Activated CD8-positive, alpha-beta T cell treated with anti-CD3 and anti-CD28 coated beads for 36 hours (primary cell): Measurements from ENCODE around the gene AKAP9. TPM values are rescaled to one million over a fixed set of nuclear protein-coding genes. Genes with fewer than 3 reads are reported as not detected.
"Not testable (repeated sequence)": the region's sequence is repeated elsewhere in the genome, so short reads cannot be mapped to it uniquely, and the experiment has no call there.

Source experiments
- ATAC-seq: fragments of 200-7000 bp; cut with Tn5 transposase; one replicate; pipeline ENCODE4 v1.10.0; 2021; ENCODE audit warnings: mild to moderate bottlenecking, moderate library complexity
- CTCF ChIA-PET: fragments of 350-600 bp; sonication (Branson Sonifier 250); formaldehyde crosslinking; loops from one replicate; lab custom pipeline; 2021; ENCODE audit warnings: antibody characterized with exemption; lab: Charles Lee
- POLR2A ChIA-PET: fragments of 350-600 bp; sonication (Branson Sonifier 250); formaldehyde crosslinking; loops from one replicate; lab custom pipeline; 2021; ENCODE audit warnings: antibody characterized with exemption; lab: Charles Lee
- DNase-seq: peaks from one replicate; pipeline ENCODE4 v3.0.0-alpha.2; 2020
- H3K27ac Mint-ChIP-seq: one replicate; pipeline ENCODE4 v1.8.0; 2021; ENCODE audit warnings: mild to moderate bottlenecking, mixed read lengths
- H3K27me3 Mint-ChIP-seq: one replicate; pipeline ENCODE4 v1.8.0; 2021; ENCODE audit warnings: mixed read lengths
- H3K36me3 Mint-ChIP-seq: one replicate; pipeline ENCODE4 v1.8.0; 2021; ENCODE audit warnings: low read depth, mixed read lengths
- H3K4me1 Mint-ChIP-seq: one replicate; pipeline ENCODE4 v1.8.0; 2021; ENCODE audit warnings: low read depth, mixed read lengths
- H3K4me3 Mint-ChIP-seq: one replicate; pipeline ENCODE4 v1.8.0; 2021; ENCODE audit warnings: mild to moderate bottlenecking, moderate library complexity, mixed read lengths
- H3K9me3 Mint-ChIP-seq: one replicate; pipeline ENCODE4 v1.8.0; 2021; ENCODE audit warnings: mixed read lengths
- intact Hi-C: fragments of 100-400 bp; cut with micrococcal nuclease; formaldehyde crosslinking; loops from one replicate; pipeline ENCODE4 v1.10.0; 2022
- total RNA-seq, 2 experiments: library from RNA; stranded (reverse); gene quantifications; one replicate each; pipeline ENCODE4 v1.2.3, GENCODE V29; 2021
- TF ChIP-seq, protein P1 (sequence below): fragments of 200-600 bp; IDR thresholded peaks from one replicate; pipeline ENCODE4 v1.8.0; 2022; ENCODE audit warnings: antibody characterized with exemption, mild to moderate bottlenecking

Gene AKAP9
- total RNA-seq, 2 experiments from 2014 or later, result 24.8 to 28.4 TPM

DNA sequence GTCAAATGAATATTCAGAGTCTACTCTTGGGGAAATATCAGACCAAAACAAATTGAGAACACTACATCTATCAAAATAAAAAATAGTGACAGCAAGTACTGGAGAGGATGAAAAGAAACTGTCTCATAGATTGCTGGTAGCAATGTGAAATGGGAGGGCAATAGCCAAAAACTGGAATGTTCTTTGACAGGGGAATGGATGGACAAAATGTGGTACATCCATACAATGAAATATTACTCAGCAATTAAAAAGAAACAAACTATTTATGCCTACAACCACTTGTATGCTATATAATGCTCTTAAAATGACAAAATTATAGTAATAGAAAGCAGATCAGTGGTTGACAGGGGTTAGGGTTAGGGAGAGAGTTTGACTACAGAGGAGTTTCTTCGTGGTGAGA lies 147.6 kb downstream of the AKAP9 start:
- DNase-seq (no peak), ATAC-seq (no peak)
- Mint-ChIP-seq H3K27ac (no peak overlapping the region), H3K9me3 (no peaks in the 10 kb centered on the region), H3K4me3 (no peak overlapping the region), H3K4me1 (no peaks in the 10 kb centered on the region), H3K27me3 (no peaks in the 10 kb centered on the region), H3K36me3 (peaks cover 37% of the 10 kb centered on the region)
- CTCF ChIA-PET, result interaction anchor here (1.0 to 1.1 kb wide), 2 partner anchors 10 to 23 kb away, joined by 3 read pairs; no protein-coding TSS in a partner anchor
- POLR2A ChIA-PET, result no interaction called here
- intact Hi-C loops, result no loop called here
- TF ChIP-seq, protein P1, sequence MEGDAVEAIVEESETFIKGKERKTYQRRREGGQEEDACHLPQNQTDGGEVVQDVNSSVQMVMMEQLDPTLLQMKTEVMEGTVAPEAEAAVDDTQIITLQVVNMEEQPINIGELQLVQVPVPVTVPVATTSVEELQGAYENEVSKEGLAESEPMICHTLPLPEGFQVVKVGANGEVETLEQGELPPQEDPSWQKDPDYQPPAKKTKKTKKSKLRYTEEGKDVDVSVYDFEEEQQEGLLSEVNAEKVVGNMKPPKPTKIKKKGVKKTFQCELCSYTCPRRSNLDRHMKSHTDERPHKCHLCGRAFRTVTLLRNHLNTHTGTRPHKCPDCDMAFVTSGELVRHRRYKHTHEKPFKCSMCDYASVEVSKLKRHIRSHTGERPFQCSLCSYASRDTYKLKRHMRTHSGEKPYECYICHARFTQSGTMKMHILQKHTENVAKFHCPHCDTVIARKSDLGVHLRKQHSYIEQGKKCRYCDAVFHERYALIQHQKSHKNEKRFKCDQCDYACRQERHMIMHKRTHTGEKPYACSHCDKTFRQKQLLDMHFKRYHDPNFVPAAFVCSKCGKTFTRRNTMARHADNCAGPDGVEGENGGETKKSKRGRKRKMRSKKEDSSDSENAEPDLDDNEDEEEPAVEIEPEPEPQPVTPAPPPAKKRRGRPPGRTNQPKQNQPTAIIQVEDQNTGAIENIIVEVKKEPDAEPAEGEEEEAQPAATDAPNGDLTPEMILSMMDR, result no peak

DNA sequence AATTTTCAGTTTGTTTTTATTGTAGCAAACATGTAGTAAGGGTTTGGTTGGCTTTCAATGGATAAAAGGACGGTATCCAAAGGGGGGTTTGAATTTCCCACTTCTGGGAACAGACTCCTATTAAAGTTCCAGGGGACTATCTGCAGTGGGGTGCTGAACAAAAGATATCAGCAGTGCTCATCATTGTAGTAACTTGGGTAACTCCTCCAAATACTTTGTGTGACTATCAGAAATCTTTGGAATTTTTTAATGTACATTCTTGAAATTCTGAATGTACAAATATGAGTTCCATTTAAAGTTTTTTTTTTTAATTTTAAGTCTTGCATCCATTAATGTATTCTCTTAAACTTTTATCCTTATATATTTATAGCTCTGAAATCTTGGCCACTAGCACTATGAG lies 151.5 kb downstream of the AKAP9 start:
- DNase-seq (no peak), ATAC-seq (no peak)
- POLR2A ChIA-PET, result interaction anchor here (0.7 kb wide), 2 partner anchors 95 to 138 kb away, joined by 3 to 5 read pairs; no protein-coding TSS in a partner anchor
- Mint-ChIP-seq H3K9me3 (no peaks in the 10 kb centered on the region), H3K4me3 (no peak overlapping the region), H3K27ac (no peak overlapping the region), H3K36me3 (peaks cover 23% of the 10 kb centered on the region), H3K27me3 (no peaks in the 10 kb centered on the region), H3K4me1 (no peaks in the 10 kb centered on the region)
- intact Hi-C loops, result no loop called here
- TF ChIP-seq, protein P1, result no peak
- CTCF ChIA-PET, result no interaction called here

DNA sequence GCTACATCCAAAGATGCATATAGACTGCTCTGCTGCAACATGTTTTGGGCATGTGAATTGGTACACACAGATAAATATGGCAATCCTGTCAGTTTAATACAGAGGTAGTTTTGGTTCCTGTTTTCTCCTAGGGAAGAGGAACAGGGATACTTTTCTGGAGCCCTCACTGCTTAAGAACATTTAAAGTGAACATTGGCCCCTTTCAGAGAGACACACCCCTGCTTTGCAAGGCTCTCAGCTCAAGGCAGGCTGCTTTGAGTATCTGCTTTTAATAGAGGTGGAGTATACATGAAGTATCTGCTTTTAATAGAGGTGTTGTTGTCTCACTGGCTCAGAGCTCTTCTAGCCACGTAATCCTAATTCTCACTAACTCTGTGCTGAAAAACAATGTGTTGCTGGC lies 154.7 kb downstream of the AKAP9 start:
- no peaks in the 10 kb centered on the region for H3K9me3 Mint-ChIP-seq
- no peak overlapping the region for H3K27ac Mint-ChIP-seq
- H3K4me1 Mint-ChIP-seq, result no peaks in the 10 kb centered on the region
- CTCF ChIA-PET, result no interaction called here
- no peaks in the 10 kb centered on the region for H3K27me3 Mint-ChIP-seq
- peaks cover 23% of the 10 kb centered on the region for H3K36me3 Mint-ChIP-seq
- DNase-seq (no peak), ATAC-seq (no peak)
- H3K4me3 Mint-ChIP-seq, result no peak overlapping the region
- TF ChIP-seq, protein P1, result no peak
- POLR2A ChIA-PET, result no interaction called here
- intact Hi-C loops, result no loop called here

DNA sequence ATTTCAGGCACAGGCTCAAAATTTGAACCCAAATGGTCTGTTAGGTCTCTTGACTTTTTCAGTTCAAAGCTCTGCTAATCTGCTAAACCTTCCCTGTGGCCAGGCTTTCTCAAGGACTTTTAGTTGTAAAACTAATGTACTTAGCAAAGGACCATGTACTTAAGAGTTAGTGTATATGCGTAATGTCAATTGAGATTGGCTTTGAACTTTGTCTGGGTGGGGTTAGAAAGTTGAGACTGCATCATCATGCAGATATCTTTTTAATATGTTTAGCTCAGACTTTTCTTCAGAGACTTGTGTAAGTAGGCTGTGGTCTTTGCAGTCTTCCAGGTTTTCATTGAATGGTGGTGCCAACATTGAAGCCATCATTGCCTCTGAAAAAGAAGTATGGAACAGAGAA lies 159.9 kb downstream of the AKAP9 start:
- TF ChIP-seq, protein P1, result no peak
- Mint-ChIP-seq H3K4me3 (no peak overlapping the region), H3K27ac (no peak overlapping the region), H3K27me3 (no peaks in the 10 kb centered on the region), H3K9me3 (no peaks in the 10 kb centered on the region), H3K4me1 (no peaks in the 10 kb centered on the region), H3K36me3 (peaks cover 30% of the 10 kb centered on the region)
- DNase-seq (no peak), ATAC-seq (no peak)
- ChIA-PET CTCF (no interaction called here), POLR2A (no interaction called here)
- intact Hi-C loops, result no loop called here

DNA sequence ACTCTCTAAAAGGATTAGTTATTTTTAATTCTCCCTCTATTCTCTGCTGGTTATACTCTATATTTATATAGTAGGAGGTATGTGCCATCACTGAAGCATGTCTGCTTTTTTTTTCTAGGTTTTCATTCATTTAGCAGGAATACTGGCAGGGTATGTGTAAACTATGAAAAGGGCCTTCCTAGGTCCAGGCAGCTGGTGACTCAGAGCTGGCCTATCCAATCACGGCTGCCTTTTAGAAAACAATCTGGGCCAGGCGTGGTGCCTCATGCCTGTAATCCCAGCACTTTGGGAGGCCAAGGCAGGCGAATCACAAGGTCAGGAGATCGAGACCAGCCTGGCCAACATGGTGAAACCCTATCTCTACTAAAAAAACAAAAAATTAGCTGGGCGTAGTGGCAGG lies 162.2 kb downstream of the AKAP9 start:
- H3K36me3 Mint-ChIP-seq, result peaks cover 24% of the 10 kb centered on the region

DNA sequence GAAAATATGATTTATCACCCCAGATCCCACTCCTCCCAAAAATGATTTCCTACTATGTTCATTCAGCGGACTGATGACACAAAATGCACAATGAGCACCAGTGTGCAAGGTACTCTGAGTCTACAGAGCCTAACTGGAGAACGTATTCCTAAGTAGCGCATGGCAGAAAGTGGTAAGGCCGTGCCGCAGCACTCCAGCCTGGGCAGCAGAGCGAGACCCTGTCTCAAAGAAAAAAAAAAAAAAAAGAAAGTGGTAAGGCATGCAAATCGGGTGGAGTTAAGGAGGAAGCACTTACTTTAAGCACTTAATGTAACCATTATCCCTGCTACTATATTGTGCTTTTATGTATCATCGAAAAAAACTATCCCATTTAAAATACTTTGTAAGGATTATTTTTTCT lies 168.2 kb downstream of the AKAP9 start:
- Mint-ChIP-seq H3K27ac (no peak overlapping the region), H3K4me1 (no peaks in the 10 kb centered on the region), H3K4me3 (no peak overlapping the region), H3K36me3 (peaks cover 6% of the 10 kb centered on the region), H3K27me3 (no peaks in the 10 kb centered on the region), H3K9me3 (no peaks in the 10 kb centered on the region)
- TF ChIP-seq, protein P1, result no peak
- intact Hi-C loops, result no loop called here
- POLR2A ChIA-PET, result no interaction called here
- DNase-seq (no peak), ATAC-seq (no peak)
- CTCF ChIA-PET, result no interaction called here

More for the DNA sequence above, 162.2 kb downstream of the AKAP9 start:
- intact Hi-C loops, H3K27me3 Mint-ChIP-seq, H3K4me1 Mint-ChIP-seq, H3K4me3 Mint-ChIP-seq, CTCF ChIA-PET, H3K9me3 Mint-ChIP-seq, ATAC-seq, POLR2A ChIA-PET, H3K27ac Mint-ChIP-seq, DNase-seq: not testable (repeated sequence)
